Body of pancreas (tissue), 4 donors: ENCODE measurements around the gene ABLIM3.

Experiments used
- POLR2A ChIP-seq, 3 donors: fragments of 450-650 bp; IDR thresholded peaks; one replicate each; pipeline ENCODE4 v1.6.1; 2016; ENCODE audit warnings: antibody characterized with exemption in 3 of 3, mild to moderate bottlenecking in 2 of 3
- TF ChIP-seq, protein P1 (sequence below), 7 experiments: fragments of 450-650 bp in 4 of 7; fragments of 200-600 bp in 3 of 7; sonication (generic) in 3 of 7; IDR thresholded peaks; one replicate each; pipeline ENCODE4 v1.5.1; 2016 to 2019; ENCODE audit warnings: antibody characterized with exemption in 7 of 7

- TF ChIP-seq, protein P1, sequence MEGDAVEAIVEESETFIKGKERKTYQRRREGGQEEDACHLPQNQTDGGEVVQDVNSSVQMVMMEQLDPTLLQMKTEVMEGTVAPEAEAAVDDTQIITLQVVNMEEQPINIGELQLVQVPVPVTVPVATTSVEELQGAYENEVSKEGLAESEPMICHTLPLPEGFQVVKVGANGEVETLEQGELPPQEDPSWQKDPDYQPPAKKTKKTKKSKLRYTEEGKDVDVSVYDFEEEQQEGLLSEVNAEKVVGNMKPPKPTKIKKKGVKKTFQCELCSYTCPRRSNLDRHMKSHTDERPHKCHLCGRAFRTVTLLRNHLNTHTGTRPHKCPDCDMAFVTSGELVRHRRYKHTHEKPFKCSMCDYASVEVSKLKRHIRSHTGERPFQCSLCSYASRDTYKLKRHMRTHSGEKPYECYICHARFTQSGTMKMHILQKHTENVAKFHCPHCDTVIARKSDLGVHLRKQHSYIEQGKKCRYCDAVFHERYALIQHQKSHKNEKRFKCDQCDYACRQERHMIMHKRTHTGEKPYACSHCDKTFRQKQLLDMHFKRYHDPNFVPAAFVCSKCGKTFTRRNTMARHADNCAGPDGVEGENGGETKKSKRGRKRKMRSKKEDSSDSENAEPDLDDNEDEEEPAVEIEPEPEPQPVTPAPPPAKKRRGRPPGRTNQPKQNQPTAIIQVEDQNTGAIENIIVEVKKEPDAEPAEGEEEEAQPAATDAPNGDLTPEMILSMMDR (IDR thresholded peaks at IDR 0.05): no peak
- no peak for TF ChIP-seq POLR2A (IDR thresholded peaks at IDR 0.05)
Observed at GRCh38 chr5:149135536-149136201, 5.6 kb upstream of the ABLIM3 start.
